GM19397 (cell line): ENCODE measurements around the gene MPDZ.

Experiments used
- ATAC-seq: cut with Tn5 transposase; IDR thresholded peaks from one replicate; pipeline ENCODE4 v1.9.1; 2021; ENCODE audit warnings: mild to moderate bottlenecking, moderate library complexity; ENCODE audit not compliant: unreplicated experiment

The MPDZ gene

GRCh38 chr9:13189362-13189761 is 90.1 kb downstream of the MPDZ start:
- ATAC-seq = no peak

- ATAC-seq = no peak
Observed at GRCh38 chr9:13186774-13187173, 92.7 kb downstream of the MPDZ start.

- no peak for ATAC-seq
Observed at GRCh38 chr9:13186091-13186490, 93.4 kb downstream of the MPDZ start.

DNA sequence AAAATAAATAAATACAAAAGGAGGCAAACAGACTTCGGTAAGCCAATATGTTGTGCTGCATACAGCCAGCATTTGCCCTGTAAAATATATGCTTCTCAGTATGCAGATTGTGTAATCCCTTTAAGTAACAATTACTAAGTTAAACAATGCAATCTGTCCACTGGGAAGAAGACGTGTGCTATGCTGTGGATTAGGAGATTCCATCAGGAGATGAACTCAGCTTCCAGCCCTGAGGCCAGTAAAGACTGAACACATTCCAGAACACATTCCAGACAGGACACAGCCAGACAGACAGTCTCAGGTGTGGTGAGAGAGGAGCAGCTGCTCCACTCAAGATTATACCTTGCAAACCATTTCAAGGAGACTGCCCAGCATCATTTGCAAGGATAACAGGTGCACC is 97.8 kb downstream of the MPDZ start:
- ATAC-seq = no peak

GRCh38 chr9:13179257-13179656 is 100.2 kb downstream of the MPDZ start:
- ATAC-seq = no peak

GRCh38 chr9:13175732-13176131 is 103.8 kb downstream of the MPDZ start:
- ATAC-seq = no peak

DNA sequence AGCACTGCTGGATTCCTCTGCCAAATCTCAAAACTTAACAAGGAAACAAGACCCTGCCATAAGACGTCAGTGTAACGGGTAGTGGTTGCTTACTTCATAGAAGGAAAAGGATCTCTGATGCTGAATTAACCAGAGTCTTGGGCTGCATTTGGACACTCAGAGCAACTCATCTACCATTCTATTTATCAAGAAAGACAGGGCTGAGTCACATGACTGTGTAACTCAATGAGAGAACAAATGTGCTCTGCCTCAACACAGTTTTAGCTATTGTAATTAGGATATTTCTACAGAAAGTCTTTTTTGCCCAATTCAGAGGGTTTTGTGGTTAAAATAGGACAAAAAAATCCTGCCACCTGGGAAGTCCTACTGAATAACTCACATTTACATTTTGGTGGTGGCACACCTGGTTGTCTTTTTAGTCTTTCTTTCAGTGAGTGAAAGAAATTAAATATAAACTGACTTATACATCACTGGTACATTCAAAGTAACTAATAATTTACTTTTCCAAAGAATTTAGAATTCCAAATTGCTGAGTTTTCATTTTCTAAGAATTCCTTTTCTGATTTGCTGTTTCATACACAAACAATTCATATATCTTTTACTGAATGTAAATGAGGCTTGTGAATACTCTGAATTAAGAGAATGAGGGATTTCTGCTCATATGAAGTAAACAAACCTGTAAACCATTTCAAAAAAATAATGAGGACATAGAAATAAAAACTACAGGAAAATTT is 104.4 kb downstream of the MPDZ start:
- ATAC-seq = no peak

DNA sequence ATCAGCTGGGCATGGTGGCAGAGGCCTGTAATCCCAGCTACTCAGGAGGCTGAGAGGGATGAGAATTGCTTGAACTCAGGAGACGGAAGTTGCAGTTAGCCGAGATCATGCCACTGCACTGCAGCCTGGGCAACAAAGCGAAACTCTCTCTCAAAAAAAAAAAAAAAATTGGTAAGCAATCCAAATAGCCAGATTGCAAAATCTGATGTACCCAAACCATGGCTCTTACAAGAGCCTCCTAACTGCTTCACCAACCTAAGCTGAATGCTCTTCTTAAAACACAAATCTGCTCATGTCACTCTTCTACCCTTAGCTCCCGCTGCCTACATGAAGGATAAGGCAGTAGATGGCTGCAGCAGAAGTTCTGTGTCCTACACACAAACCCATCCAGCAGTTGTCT is 105.9 kb downstream of the MPDZ start:
- no peak for ATAC-seq

GRCh38 chr9:13171261-13171660 is 108.2 kb downstream of the MPDZ start:
- ATAC-seq = no peak

DNA sequence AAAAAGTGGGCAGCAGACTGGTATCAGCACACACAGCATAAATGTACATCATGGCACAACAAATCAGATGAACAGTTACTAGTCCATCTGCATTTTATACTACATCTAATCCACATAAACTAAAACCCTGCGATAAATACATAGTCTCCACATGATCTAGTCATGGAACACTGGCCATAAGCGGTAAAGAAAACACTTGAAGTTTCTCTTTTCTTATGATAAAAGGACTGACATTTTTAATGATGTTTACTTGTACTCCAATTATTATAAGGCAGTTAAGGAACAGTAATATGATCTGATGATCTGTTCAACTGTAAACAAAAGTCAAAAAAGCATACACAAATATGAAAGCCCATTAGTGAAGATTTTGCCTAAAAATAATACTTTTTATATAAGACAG is 112.5 kb downstream of the MPDZ start:
- no peak for ATAC-seq

DNA sequence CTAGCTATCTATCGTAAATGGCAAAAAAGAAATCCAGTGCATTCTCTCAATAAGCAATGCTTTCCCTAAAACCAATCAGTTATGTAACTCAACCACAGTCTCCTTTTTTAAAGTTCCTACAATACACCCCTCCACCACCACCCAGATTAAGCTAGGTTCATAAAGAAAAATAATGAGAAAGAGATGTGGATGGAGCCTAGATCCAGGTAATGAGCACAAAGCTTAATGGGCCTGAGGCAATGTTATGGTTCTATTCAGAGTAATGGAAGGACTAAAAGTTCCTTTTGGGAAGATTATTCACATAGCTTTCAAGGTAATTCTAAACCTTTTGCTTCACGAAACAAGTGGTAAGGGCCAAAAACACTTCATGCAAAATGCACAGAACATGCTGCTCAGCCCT is 113.5 kb downstream of the MPDZ start:
- no peak for ATAC-seq

DNA sequence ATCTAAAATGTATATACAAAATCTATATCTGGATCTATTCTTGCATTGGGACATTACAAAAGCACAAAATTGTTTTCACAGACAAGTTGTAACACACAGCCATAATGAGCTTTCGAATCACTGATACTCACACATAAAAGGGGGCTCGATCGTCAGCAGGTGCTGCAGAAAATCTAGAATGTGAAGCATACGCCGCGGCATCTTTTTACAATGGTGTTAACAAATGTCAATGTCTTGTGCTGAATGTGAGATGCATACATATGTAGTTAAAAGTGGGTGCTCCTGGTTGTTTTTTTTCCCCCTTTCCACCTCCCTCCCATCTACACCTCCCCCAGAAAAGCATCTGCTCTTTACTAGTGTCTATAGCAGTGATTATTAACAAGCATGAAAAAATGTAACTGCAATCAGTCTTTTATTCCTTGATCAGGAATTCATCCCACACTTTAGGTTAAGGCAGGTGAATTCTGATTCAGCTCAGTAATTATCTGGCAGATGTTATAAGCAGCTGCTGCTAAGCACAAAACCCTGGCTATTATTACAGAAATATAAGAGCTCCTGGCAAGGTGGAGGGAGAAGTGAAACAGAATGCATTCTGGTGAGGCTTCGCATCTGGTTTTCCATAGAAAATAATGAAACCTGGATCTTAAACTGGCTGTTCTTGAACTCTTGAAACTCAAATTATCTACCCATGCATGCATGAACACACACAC is 114.1 kb downstream of the MPDZ start:
- ATAC-seq = no peak

DNA sequence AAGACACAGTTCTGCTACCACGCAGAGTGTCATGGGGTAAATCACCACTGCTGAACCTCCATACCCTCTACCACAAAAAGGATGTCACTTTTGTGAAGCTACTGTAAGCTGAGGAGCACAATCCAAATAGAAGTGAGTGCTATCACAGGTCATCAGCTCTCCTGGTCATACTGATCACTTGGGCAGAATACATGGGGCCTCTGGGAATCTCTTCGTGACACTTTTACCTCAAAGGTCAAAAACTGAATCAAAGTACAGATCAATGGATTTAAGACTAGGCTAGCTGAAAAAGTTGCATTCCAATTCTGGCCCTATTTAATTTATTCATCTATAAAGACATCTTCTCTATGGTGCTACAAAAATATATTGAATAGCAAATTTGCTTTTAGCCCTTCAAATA is 115.5 kb downstream of the MPDZ start:
- ATAC-seq = no peak

GRCh38 chr9:13163287-13163686 is 116.2 kb downstream of the MPDZ start:
- ATAC-seq = no peak

DNA sequence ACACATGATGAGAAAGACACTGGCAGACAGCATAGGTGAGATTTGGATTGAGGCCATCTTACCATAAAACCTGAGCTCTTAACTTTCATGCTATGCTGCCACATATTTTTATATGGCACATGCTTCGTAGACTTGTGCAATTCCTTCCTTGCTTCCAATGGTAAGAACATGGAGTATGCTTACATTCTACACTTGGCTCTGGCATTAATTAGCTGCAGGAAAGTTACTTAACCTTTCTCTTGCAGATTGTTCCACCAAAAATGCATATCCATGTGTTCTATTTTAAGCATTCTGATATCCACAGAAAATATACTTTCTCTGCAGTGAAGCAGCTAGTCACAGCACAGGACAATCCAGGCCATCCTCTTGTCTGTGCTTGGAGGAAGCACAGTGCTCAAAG is 119.4 kb downstream of the MPDZ start:
- no peak for ATAC-seq

DNA sequence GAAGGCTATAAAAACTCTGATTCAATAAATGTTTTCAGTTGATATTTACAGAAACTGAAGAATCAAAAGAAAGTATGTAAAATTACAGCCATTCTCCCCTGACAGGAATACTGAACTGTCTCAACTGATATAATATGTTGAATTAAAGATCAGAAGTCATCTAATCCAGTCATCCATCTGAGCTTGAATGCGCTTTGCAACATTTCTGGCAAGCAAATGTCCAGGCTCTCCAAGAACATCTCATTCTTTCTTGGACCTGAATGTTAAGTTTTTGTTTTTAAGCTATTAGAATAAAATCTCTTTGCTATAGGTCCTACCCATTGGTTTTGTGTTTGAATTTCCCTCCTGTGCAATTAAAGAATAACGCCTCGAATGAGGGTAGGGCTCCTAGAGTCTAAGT is 120.5 kb downstream of the MPDZ start:
- no peak for ATAC-seq

DNA sequence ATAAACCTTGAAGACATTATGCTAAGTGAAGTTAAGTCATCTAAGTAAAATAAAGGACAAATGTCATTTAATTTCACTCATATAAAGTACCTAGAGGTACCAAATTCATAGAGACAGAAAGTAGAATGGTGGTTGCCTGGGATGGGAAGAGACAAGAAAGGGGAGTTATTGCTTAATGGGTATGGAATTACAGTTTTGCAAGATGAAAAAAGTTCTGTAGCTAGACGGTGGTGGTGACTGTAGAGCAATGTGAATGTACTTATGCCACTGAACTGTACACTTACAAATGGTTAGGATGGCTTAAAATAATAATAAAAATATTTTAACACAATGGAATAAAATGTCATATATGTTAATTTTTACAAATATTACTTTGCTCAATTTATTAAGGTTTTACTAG is 128.0 kb downstream of the MPDZ start:
- ATAC-seq = no peak

DNA sequence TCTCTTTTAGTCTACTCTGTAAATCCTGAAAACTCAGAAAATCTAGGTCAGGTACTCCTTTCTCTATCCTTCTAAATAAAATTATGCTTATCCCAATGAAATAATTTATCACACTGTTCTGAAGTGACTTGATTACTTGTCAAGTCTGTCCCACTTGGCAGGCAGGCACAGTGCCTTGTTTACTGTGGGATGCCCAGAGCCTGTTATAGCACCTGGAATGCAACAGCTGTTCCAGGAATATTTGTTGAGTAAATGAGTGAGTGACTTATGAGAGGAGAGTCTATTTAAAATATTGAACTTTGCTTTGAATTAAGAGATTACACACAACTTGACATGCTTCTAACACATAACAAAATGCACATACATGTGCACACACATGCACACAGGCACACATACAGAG is 130.0 kb downstream of the MPDZ start:
- no peak for ATAC-seq

DNA sequence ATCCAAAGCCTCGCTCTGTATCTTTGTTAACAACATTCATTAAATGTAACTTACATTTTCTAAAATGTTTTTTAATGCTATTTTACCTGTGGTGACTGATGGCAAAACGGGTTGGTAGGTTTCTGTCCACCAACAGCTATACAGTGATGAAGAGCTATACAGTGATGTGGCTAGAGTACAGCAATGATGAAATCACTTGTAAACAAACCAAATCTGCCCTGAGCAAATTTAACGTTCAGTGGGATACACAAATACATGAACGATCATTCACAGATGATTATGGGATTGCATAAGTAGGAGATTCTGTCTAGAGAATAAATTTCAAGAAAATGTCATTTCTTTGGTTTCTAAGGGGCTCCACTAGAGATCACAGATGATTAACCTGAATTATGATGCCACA is 132.7 kb downstream of the MPDZ start:
- ATAC-seq = no peak

GRCh38 chr9:13145340-13145739 is 134.2 kb downstream of the MPDZ start:
- no peak for ATAC-seq

- ATAC-seq = no peak
Observed at GRCh38 chr9:13144166-13144775, 135.2 kb downstream of the MPDZ start.

DNA sequence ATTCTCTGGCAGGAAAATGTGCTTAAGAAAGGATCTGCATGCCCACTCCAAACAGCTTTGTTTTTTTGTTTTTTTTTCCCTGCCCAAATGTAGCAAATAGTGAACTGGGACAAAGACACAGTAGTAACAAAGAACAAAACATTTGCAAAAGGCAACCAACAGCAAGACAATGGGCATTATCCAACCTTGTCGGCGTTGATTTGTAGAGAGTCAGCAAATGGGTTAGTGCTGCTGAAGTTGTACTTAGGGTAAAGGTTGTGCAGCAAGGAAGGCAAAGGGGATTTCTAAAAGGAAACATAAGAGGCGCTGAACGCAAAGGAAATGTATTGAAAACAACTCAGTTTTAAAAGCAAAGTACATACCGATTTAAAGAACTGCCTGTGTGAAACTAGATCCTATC is 136.2 kb downstream of the MPDZ start:
- ATAC-seq = no peak
